Measurements from ENCODE around the gene CLDN24.

CLDN24 gene

DNA sequence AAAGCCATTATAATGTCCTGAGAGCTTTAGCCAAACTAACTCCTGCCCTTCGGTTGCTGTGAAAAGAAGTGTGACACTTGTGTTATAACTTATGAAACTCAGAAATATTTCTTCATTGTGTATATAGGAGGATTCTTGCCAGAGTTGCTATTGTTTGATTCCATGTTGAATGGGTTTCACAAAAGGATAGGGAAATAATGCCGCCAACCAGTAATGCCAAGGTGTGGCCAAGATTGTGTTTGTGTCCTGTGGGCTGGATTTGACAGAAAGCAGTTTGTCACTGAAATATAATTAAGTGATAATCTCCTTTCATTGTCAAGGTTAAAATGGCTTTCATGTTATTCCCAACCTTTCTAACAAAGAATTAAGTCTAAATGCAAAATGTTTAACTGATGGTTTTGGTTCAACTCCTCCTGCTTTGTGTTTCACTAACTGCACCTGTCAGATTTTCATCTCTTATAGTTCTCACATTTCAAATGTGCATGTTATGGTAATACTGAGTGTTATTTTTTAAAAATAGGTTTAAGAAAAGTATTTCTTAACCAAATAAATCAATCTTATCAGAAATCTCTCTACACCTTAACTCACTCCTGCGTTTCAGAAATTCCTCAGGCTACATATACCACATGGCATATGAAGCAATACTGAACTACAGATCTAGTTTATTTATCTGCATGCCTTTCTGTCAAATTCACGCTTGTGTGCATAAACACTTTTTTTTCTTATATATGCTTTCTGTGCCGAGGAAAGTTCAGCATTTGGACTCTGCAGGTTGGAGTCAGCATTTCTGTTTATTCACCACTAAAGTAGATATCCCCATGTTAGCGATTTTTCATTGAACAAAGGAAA is 1.8 kb downstream of the CLDN24 start, which contains the start of gene CLDN22:
Gene CLDN22, minus strand, starts transcription at position 66 of the 849 bp plus-strand sequence. Its CDS starts 58 bp downstream, at position 8.
- no peak for DNase-seq

DNA sequence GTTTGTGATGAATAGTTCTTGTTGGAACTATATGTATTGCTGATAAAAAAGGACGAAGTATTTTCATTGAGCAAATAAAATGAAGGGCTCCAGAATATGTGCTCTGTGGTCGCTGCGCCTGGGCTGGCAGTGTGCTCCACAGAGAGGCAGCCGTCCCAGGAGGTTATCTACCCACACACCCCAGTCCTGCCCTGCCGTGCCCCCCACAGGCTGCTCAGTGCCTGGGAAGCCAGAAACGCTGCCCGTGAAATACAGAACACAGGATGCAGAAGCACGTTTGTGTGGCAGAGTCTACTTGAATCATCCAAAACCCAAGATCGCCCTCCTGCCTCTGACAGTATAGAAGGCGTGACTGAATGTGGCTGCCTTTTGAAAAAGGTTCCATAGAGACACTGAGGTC is 3.6 kb downstream of the CLDN24 start:
- DNase-seq = no peak

DNA sequence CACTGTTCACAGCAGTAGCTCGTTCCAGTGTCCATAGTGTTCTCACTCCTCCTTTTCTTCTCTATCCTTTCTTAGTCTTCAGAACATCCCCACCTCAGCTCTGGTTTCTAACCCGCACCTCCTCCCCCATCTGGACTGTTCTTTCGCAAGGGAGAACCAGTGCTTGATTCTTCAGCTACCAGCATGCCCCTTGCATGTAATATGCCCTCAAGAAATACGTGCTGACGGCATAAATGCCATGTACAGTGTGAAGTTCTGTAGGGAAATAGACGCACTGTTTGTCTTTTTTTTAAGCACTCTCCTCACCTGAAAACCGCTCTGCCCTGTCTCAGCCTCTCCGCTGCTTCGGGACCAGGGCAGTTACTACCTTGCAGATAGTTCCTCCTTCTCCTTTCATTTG is 7.4 kb downstream of the CLDN24 start:
- no peak for DNase-seq

DNA sequence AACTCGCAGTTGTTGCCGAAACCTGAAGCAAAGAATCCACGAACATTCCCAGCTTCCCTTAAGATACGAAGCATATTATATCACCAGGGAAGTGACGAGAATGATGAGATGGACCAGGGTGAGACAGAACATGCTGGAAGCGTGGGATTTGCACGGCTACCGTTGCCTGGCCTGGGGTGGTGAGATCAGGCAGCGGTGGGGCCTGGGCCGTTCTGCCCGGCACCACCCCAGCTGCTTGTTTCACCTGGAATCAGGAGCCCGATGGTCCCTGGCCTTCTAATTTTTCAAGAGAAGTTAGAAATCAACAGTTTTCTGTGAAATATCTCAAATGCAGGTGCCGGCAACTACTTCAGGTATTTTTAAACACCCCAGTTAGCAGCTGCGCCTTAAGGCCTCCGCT is 7.9 kb downstream of the CLDN24 start:
- no peak for DNase-seq

DNA sequence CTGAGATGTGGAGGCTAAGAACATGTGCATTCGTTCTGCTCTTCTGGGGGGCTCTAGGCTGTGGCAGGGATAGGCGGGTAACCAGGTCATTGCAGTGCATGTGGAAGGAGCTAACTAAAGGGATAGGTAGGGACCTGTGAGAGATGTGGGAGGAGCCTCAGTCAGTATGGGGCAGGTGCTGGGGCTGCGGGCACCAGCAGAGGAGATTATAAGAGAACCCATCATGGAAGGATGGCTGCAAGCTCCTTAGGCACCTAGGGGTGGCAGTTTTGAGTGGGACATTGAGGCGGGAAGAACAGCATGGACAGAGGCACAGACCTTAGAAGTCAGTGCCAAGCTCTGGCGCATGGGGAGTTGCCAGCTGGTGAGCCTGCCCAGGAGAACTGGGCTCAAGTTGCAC is 9.4 kb downstream of the CLDN24 start:
- no peak for DNase-seq

DNA sequence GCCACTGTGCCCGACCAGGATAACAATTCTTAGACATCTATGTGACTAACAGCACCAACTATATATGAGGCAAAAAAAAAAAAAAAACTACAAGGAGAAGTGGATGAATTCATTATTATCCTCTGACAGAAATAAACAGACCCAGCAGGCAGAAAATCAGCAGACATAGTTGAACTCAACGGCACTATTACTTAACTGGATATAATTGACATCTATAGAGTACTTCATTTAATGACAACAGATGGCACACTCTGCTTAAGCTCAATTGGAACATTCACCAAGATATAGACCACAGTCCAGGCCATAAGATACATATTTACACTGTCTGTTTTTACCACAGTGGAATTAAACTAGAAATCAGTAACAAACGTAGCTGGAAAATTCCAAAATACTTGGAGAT is 15.4 kb downstream of the CLDN24 start:
- DNase-seq = no peak

DNA sequence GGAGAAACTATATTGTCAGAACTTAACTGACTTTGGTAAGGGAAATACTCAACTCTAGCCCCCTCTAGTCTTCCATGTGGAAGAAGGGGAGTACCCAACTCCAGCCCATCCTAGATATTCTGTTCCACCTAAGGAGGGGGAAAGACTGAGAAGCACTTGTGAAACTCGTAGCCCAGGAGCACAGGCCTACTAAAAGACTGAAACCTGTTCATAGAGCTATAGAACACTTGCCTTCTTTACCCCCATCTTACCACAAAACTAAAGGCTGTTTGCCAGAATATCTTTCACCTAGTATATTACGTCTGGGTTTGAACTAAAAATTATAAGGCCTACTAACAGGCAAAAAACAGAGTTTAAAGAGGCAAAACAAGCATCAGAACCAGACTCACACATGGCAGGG is 17.7 kb downstream of the CLDN24 start:
- DNase-seq = no peak

DNA sequence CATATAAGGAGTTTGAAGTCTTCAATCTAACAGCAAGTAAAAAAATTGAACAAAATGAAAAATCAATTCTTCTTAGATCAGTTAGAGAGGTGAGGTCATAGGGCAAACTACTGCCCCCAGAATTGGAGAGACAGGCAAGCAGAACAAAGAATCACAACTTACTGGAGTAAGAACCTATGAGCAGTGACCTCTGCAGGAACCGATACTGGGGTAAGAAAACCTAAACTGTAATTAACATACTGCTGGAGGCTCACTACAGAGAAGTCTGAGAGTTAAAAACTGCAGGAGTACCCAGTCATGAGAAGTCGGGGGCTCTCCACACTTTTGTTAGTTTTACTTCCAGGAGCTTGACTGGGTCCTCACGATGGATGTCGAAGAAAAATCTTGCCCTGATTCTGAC is 18.2 kb downstream of the CLDN24 start:
- no peak for DNase-seq

DNA sequence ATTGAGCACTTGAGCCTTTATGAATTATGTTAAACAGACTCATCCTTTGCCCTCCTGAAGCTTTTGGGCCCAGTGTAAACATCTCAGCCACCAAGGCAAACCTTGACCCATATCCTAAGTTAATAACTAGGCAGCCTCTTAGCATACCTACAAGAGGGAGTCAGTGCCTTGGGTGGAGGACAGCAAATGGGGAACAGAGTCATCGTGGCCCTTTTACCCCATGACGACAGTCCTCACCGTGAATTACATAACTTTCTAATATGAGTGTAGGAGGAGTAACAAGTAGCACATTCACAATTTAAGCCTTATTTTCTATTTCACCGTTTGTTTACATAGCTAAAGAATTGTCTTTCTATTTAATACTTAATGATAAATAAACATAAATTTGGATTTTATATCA is 18.9 kb downstream of the CLDN24 start:
- no peak for DNase-seq

DNA sequence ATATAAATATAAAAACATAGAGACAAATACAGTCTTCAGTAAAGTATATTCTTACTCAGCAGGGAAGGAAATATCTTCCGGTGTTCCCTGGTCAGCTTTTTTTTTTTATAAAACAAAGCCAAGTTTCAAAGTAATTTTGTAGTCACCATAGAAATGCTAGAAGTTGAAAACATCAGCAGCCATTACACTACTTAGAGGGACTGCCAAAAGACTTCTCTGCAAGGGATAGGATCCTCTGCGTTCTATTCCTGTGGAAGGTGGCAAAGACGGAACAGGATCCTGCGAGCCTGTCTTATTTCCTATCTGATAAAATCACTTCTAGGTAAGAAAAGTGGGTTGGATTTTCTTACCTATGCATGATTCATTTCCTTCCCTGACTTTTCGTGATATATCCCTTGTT is 21.6 kb downstream of the CLDN24 start:
- DNase-seq = no peak

DNA sequence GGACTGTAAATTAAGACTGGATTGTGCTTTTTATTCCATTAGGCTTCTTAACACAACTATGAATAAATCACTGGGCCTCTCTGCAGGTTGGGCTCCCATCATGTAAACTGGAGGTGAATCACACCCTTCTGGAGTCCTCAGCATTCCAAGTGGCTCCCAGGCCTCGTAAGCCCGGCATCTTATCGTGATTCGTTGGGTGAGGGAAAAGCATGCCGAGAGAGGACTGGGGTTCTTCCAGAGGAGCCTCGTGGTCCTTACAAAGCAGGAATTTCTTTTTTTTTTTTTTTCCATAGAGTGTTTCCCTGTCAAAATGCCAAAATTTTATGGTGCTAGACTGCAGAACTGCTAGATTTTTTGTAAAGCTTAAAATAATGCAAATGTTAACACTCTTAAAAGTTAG is 22.2 kb downstream of the CLDN24 start:
- no peak for DNase-seq

DNA sequence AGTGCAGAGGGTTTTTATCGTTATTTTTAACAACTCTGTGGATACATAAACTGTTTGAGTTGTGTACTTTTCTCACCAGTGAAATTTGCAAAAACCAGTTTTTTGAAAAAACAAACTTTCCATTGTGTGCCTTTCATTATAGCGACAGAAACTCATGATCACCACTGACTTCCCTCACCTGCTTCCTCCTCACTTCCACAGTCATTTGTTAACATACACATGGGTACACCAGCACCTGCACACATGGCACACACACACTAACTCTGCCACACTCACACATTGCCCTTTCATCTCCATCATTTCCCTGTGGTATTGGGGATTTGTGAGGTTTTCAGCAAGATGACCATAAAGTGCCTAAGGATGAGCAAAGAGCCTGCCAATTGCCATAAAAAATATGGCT is 22.8 kb downstream of the CLDN24 start:
- DNase-seq = no peak

DNA sequence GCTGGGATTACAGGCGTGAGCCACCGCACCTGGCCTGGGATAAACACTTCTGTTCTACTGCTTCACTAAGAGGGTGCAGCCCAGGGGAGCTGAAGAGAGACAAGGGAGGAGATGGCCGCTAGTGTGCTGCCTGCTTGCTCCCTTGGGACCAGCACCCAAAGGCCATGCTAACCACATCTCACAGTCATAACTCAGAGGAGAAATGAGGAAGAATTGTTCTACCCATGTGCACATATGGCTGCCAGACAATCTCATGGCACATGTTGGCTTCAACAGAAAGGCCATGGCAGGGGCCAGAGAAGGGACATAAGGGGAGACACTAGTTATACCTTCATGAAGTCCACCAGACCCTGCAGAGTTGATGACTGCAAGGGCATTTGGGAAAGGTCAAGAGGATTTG is 24.6 kb downstream of the CLDN24 start:
- DNase-seq = no peak

DNA sequence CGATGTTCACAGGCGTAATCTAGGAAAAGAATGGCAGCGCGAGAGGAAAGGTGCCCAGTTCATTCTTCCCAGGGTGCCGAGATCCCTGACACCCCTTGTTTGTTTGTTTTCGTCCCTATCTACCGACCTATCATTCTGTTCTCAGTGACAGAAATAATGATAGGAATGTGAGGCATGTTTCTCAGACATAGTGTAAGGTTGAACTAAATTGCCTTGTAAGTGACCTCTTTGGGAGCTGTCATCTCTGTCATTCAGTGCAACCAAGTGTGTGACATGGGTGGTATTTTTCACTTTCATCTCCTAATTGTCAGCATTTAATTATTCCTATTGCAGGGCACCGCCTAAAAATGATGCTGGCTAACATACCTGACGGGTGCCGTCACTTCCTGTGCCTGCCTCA is 26.5 kb downstream of the CLDN24 start:
- no peak for DNase-seq

DNA sequence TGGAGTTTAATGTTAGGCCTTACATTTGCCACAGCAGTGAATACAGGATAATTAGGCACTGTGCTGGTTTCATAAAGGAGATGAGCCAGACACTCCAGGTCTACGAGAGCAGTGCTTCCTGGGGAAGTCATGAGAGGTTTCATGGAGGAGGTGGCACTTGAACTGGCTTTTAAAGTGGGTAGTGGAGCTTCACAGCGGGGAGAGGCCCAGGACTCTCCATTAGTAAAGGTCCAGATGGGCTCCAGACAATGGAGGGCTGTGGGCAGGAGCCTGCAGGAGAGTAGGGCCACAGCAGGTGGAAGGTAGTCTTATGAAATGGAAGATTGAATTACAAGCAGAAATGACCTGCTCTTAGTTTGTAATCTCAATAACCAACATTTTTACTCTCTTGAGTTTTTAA is 31.2 kb downstream of the CLDN24 start:
- no peak for DNase-seq

DNA sequence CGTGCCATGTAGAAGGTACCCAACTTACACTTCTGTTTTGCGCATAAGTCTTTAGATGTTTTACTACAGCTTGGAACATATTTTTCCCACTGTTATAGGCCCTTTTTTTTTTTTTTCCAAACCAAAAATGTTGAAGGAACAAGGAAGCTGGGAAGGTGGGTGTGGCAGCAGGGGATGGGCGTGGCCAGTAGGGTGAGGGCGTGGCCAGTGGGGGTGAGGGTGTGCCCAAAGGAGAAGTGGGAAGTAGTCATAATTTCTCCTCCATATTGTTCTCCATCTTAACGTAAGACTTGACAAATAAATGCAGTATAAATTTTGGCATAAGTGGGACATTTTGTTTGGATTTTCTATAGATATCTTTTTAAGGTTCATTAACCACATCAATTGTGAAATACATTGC is 32.5 kb downstream of the CLDN24 start:
- DNase-seq = peak; percentile 70

DNA sequence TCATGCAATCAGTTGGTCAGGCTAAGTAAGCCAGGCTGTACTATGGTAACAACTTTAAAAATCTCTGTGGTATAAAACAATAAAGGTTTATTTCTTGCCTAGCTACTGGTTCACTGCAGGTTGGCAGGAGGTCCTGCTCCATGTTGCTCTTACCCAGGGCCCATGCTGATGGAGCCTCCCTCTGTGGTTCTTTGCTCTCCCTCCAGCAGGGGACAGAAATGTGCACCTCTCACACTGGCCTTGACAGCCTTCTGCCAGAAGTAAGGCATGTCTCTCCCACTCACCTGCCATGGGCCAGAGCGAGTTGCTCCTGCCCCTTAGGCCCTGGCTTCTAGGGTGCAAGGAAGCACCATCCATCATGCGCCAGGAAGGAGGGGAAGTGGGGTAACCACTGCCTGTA is 33.3 kb downstream of the CLDN24 start:
- no peak for DNase-seq

DNA sequence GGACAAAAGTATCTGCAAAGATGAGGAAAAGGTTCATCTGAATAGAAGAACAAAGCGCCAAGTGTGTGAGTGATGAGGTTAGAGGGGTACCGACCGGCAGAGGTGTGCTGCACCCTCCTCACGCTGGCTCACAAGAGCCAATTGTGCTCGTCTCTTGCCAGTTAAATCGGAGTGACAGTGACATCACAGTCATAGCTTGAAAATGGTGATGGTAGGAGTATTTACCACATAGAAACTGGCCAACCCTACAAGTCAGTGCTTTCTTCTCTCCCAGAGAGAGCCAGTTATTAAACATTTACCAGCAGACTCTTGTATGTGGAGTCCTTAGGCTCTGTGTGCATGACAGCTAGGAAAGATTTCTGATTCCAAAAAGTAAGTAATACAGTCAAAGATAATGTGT is 34.5 kb downstream of the CLDN24 start:
- DNase-seq = no peak

DNA sequence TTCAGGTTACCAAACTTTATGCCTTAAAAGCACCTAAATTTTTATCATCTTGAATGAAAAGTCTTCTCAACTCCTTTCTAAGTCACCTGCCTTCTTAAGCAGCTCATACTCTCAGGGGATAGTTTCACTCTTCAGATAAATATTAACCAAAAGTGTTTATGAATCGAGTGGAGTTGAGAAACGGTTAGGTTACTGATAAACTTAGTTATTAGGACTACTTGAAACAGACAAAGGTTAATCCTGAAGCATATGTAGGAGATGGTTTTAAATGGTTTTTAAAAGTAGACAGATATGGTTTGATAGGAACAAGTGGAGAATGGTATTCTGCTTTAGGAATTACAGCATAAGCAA is 34.9 kb downstream of the CLDN24 start:
- no peak for DNase-seq

DNA sequence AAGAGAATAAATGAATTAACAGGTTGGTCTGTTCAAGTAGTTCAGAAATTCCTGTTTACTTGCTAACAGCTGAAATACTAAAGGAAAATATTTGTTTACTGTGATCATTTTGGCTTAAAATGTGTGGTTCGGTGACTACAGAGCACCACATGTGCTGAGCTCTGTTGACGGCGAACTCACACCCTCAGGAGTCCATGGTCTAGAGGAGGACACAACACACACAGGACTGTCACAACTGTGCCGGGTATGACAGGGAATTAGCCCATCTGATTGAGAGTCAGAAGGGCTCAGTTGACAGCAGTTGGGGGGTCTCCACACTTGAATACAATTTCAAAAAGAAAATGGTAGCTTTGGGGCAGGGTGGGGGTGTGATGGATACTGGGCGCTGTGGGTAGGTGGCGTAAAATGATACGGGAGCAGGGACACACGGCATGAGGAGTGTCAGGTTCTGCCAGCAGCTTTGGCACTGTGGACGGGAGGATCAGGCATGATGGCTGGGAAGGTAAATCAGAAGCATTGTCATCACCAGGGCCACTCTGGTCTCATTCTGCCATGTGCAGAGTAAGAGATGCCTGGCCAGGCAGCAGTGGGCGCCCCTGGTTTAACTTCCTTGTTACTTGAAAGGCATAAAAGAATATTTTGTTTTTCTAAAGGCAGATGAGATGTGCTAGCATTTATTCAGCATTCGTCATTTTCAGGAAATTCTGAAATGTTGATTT is 35.5 kb downstream of the CLDN24 start:
- no peak for DNase-seq

DNA sequence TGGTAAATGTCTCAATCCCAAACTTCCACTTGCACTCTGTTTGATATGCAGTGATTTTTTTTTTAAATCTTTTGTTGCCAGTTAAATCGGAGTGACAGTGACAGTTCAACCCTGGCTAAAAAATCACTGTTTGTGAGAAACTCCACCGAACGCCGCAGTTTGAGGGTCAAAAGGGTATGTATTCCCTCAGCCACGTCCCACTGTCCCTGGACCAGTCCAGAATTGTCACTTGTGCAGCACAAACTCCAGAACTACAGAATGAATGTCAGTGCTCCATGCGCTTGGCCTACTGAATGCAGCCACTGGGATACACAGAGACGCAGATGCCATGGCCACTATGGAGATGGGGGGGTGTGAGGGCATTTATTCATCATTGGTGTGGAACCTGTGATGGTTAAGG is 36.3 kb downstream of the CLDN24 start:
- DNase-seq = no peak

DNA sequence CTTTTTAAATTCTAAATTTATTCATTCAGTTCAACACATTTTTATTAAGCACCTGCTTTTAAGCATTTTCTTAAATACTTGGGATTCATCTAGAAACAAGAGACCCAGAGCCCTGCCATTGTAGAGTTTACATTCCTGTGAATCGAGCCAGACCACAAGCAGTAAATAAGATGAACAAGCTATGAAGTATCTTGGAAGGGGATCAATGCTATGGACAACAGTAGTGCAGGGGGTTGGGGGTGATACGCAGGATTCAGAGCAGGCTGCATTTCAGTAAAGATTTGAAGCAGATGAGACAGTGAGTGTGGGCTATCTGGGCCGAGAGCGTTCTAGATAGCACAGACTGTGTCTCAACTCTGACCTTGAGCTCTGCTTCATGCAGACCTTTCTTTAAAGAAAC is 37.3 kb downstream of the CLDN24 start:
- no peak for DNase-seq

DNA sequence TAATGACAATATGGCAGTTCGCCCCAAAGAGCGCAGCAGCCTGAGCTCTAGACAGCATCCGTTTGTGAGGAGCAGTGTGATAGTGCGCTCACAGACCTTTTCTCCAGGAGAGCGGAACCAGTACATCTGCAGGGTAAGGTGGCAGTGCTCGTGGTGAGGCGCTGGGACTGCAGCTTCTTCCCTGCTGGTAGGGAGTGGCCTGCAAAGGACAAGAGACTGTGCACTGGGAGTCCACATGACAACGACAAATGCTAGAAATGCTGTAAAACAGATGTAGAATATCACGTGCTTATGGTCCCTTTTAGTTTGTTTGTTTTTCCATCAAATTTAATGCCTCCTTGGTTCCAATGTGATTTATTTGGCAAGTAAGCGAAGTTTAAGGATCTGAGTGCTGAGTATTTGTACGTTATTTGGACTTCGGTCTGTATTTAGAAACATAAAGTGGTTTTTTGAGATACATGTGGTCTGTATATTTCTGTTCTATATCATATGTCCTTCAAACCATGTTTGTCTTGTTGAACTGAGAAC is 37.9 kb downstream of the CLDN24 start:
- DNase-seq = no peak

DNA sequence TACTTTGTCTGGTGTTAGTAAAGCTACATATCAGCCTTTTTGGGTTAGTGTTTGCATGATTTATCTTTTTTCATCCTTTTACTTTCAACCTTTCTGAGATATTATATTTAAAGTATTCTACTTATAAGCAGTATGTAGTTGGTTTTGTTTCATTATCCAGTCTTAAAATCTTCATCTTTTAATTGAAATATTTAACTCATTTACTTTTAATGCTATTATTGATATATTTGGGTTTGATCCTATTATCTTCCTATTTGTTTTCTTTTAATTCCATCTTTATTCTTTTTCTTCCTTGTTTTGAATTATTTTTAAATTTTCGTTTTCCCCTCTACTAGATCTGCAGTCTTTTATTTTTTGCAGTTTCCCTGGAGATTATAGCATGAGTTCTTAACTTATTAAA is 46.1 kb downstream of the CLDN24 start:
- DNase-seq = no peak
